IPS DF 19.7 (cell line): ENCODE data around the gene ZSCAN30.
A peak's percentile ranks its signal among the peaks of the same experiment; 100 is the strongest.

Source experiments
- DNase-seq: peaks from one replicate; pipeline ENCODE4 v3.0.0-alpha.2; 2013; ENCODE audit warnings: low read depth, low spot score

Gene ZSCAN30

DNA sequence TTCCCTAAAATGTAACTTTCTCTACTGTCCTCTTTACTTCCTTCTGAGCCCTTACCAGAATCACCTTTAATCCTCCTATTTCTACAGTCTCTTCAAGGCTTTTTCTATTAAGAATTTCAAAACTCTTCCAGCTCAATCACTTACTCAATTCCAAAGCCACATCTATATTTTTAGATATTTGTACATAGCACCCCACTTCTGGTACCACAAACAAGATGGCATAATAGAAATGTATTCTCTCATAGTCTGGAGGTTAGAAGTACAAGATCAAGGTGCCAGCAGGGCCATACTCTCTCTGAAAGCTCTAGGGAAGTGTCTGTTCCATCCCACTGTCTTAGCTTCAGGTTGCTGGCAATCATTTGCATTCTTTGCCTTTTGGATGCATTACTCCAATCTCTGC, 11.1 kb downstream of the ZSCAN30 start:
- DNase-seq: no peak

- DNase-seq: no peak
Measured at GRCh38 chr18:35278085-35278484, 11.9 kb downstream of the ZSCAN30 start.

DNA sequence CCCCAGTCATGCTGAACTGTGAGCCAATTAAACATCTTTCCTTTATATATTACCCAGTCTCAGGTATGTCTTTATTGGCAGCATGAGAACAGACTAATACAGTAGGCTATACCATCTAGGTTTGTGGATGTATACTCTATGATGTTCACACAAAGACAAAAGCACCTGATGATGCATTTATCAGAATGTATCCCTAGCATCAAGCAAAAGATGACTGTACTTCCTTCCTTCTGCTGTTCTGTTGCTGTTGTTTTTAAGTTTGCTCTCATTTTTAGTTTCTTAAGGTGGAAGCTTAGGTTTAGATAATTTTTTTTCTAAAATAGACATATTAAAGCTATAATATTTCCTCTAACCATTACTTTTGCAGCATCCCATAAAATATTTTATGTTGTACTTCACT, 12.4 kb downstream of the ZSCAN30 start:
- no peak for DNase-seq

- no peak for DNase-seq
Measured at GRCh38 chr18:35276267-35276666, 13.8 kb downstream of the ZSCAN30 start.

GRCh38 chr18:35271656-35272055, 18.4 kb downstream of the ZSCAN30 start:
- DNase-seq: no peak

DNA sequence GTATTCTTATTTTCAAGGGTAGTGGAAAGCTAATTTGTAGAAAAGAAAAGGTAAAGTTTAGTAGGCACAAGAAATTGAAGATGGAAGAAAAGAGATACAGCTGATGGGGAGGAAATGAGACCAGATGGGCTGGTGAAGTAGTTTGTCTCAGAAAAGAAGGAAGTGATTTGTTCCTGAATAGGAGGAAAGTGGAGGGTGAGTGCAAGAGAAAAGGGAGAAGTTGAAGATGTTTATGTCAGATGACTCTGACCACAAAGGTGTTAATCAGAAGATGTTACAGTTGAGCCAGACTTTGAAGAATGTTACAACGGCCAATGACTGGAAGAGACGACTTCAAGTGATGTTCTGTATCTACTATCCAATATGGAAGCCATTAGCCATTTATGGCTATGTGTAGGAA, 21.2 kb downstream of the ZSCAN30 start:
- no peak for DNase-seq

GRCh38 chr18:35267809-35268208, 22.2 kb downstream of the ZSCAN30 start:
- no peak for DNase-seq

GRCh38 chr18:35267161-35267651, 22.8 kb downstream of the ZSCAN30 start:
- DNase-seq: no peak

- no peak for DNase-seq
Measured at GRCh38 chr18:35264409-35264808, 25.6 kb downstream of the ZSCAN30 start.

DNA sequence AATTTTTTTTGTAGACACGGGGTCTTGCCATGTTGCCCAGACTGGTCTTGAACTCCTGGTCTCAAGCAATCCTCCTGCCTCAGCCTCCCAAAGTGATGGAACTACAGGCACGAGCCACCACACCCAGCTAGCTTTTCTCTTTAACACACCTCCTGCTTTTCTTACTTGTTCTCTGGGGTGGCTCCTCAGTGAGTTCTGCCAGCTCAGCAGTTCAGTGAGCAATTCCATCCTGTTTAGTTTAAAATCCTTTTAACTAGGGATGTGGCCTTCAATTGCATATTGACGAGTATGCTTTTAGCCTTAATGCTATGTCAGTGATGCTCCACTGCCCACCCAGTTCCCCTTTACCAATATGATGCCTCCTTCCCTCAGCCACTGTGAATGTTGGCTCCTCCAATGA, 33.1 kb downstream of the ZSCAN30 start:
- no peak for DNase-seq

DNA sequence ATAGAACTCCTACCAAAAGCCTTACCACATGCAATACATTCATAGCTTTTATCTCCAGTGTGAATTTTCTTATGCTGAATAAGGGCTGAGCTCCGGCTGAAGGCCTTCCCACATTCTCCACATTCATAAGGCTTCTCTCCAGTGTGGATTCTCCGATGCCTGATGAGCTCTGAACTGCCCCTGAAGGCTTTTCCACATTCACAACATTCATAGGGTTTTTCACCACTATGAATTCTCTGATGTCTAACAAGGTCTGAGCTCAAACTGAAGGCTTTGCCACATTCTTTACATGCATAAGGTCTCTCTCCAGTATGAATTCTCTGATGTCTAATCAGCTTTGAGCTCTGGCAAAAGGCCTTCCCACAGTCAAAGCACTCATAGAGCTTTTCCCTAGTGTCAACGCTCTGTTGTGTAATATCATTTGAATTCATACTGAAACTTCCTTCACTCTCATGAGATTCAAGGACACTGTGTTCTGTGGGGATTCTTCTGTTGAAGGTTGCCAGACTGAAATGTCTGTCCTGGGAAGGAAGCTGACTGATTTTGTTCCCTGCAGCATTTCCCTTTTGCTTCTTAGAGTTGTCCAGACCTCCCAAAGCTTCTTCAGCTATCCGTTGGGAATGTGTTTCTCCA, 36.3 kb downstream of the ZSCAN30 start:
- no peak for DNase-seq

GRCh38 chr18:35252466-35252865, 37.6 kb downstream of the ZSCAN30 start:
- no peak for DNase-seq

- DNase-seq: no peak
Measured at GRCh38 chr18:35248429-35248828, 41.6 kb downstream of the ZSCAN30 start.

- DNase-seq: no peak
Measured at GRCh38 chr18:35247412-35248249, 42.4 kb downstream of the ZSCAN30 start.

- DNase-seq: no peak
Measured at GRCh38 chr18:35246831-35247230, 43.2 kb downstream of the ZSCAN30 start.

DNA sequence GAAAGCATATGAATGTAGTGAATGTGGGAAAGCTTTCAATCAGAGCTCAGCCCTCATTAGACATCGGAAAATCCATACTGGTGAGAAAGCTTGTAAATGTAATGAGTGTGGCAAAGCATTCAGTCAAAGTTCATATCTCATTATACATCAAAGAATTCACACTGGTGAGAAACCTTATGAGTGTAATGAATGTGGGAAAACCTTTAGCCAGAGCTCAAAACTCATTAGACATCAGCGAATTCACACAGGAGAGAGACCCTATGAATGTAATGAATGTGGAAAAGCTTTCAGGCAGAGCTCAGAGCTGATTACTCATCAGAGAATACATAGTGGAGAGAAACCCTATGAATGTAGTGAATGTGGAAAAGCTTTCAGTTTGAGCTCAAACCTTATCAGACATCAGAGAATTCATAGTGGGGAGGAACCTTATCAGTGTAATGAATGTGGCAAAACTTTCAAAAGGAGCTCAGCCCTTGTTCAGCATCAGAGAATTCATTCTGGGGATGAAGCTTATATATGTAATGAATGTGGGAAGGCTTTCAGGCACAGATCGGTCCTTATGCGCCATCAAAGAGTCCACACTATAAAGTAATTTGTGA, 44.2 kb downstream of the ZSCAN30 start:
- no peak for DNase-seq

GRCh38 chr18:35244671-35245070, 45.4 kb downstream of the ZSCAN30 start:
- DNase-seq: no peak

DNA sequence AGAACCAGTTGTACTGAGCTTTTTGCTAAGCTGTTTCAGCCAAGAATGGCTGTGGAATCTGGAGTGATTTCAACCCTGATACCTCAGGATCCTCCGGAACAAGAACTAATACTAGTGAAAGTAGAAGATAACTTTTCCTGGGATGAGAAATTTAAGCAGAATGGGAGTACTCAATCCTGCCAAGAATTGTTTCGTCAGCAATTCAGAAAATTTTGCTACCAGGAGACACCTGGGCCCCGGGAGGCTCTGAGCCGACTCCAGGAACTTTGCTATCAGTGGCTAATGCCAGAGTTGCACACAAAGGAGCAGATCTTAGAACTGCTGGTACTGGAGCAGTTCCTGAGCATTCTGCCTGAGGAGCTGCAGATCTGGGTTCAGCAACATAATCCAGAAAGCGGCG, 47.6 kb downstream of the ZSCAN30 start:
- no peak for DNase-seq

DNA sequence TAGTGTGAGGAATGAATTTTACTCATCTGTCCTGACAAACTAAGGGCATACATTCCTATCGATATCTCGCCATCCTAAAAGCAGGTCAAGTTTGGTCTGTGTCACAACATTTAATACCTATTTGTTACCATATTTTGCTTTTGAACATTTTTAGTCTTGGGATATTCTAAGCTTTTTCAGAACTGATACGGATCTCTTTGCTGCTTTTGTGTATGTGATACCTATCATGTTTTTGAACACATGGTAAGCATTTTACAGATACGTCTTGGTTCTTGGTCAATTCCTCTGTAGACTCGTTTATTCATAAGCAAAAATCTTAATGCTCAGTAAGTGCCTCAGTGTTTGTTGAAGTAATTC, 48.6 kb downstream of the ZSCAN30 start:
- DNase-seq: no peak

- DNase-seq: peak; percentile 90
Measured at GRCh38 chr18:35240664-35241447, 49.2 kb downstream of the ZSCAN30 start, which contains the start of gene ZNF397. TSS of gene ZNF397 (plus strand) at chr18:35241034. CDS start at chr18:35242471, 1,437 bp downstream.

DNA sequence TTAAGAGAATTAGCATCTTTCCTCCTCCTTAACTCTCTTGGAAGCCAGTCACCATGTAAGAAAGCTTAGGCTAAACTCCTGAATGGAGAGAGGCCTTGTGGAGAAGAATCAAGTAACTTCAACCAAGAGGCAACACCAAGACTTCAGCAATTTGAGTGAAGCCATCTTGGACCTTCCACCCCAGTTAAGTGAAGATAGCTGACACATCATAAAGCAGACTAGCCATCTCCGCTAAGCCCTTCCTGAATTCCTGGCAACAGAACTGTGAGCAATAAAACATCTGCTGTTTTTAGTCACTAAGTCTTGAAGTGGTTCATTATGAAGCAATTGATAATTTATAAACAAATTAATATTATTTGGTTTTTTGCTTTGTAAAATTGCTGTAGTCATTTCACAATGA, 50.7 kb downstream of the ZSCAN30 start:
- DNase-seq: no peak
